SK-N-SH (cell line): ENCODE results near the gene NFE2L3. TPM values are rescaled to one million over a fixed set of nuclear protein-coding genes. Genes with fewer than 3 reads are reported as not detected.

Source experiments
- CTCF ChIA-PET: fragments of 300-600, 350-600 bp; formaldehyde crosslinking; extraction: SDS; loops from one replicate; lab custom pipeline; 2021; lab: Yijun Ruan, JAX
- POLR2A ChIA-PET: fragments of 350-600 bp; sonication (Branson Sonifier 250); formaldehyde crosslinking; extraction: SDS; loops from one replicate; lab custom pipeline; 2020; ENCODE audit warnings: antibody characterized with exemption, inconsistent platforms; lab: Yijun Ruan, JAX
- DNase-seq: peaks from one replicate; pipeline ENCODE4 v3.0.0; 2012
- H2AFZ ChIP-seq: fragments of 200-600 bp; sonication (generic); 2 replicates; pipeline ENCODE4 v1.8.1; 2016; ENCODE audit warnings: antibody characterized with exemption, mild to moderate bottlenecking, low read depth
- H3F3A ChIP-seq: fragments of 200-600 bp; sonication (generic); replicated peaks from 2 replicates; pipeline ENCODE3; 2016; ENCODE audit warnings: antibody characterized with exemption, mild to moderate bottlenecking; ENCODE audit not compliant: insufficient read depth
- H3K27ac ChIP-seq, 2 experiments: fragments of 200-500 bp in 1 of 2; fragments of 200-600 bp in 1 of 2; sonication (Bioruptor generic) in 1 of 2; sonication (generic), shearing (Covaris generic) in 1 of 2; 2 replicates each; pipeline versions ENCODE4 v1.5.1 to v1.6.1; 2014 to 2016; ENCODE audit warnings: low read depth in 2 of 2, inconsistent platforms in 1 of 2, low read length in 1 of 2, mild to moderate bottlenecking in 1 of 2, mixed read lengths in 1 of 2
- H3K27me3 ChIP-seq: fragments of 200-600 bp; sonication (generic), shearing (Covaris generic); 2 replicates; pipeline ENCODE4 v1.6.1; 2016; ENCODE audit warnings: mixed run types; ENCODE audit not compliant: insufficient read depth
- H3K36me3 ChIP-seq, 2 experiments: fragments of 200-500 bp in 1 of 2; fragments of 200-600 bp in 1 of 2; sonication (Bioruptor generic) in 1 of 2; sonication (generic) in 1 of 2; replicated peaks in 1 of 2; 2 replicates each; pipeline versions ENCODE3 to v1.5.1; 2014 to 2016; ENCODE audit warnings: low read length in 1 of 2, mild to moderate bottlenecking in 1 of 2; ENCODE audit not compliant: insufficient read depth in 2 of 2, control insufficient read depth in 1 of 2
- H3K4me1 ChIP-seq, 2 experiments: fragments of 200-500 bp in 1 of 2; fragments of 200-600 bp in 1 of 2; sonication (Bioruptor generic) in 1 of 2; sonication (generic), shearing (Covaris generic) in 1 of 2; 2 replicates each; pipeline versions ENCODE4 v1.5.1 to v1.6.1; 2014 to 2016; ENCODE audit warnings: low read depth in 1 of 2, low read length in 1 of 2, mixed run types in 1 of 2; ENCODE audit not compliant: insufficient read depth in 2 of 2, control insufficient read depth in 1 of 2
- H3K4me2 ChIP-seq: fragments of 200-600 bp; sonication (generic), shearing (Covaris generic); 2 replicates; pipeline ENCODE4 v1.6.1; 2017; ENCODE audit warnings: mixed run types
- H3K4me3 ChIP-seq, 2 experiments: fragments of 200-500 bp in 1 of 2; fragments of 200-600 bp in 1 of 2; sonication (Bioruptor generic) in 1 of 2; sonication (generic), shearing (Covaris generic) in 1 of 2; 2 replicates each; pipeline versions ENCODE4 v1.5.1 to v1.8.1; 2014 to 2016; ENCODE audit warnings: low read depth in 2 of 2, inconsistent platforms in 1 of 2, low read length in 1 of 2, mild to moderate bottlenecking in 1 of 2, mixed read lengths in 1 of 2, moderate library complexity in 1 of 2
- H3K79me2 ChIP-seq: fragments of 200-600 bp; sonication (generic); 2 replicates; pipeline ENCODE4 v1.8.1; 2017; ENCODE audit warnings: mild to moderate bottlenecking; ENCODE audit not compliant: insufficient read depth
- H3K9ac ChIP-seq: fragments of 200-600 bp; sonication (generic); 2 replicates; pipeline ENCODE4 v1.6.1; 2017; ENCODE audit warnings: mixed run types
- H3K9me2 ChIP-seq: fragments of 200-600 bp; sonication (generic); 2 replicates; pipeline ENCODE4 v1.6.1; 2017; ENCODE audit warnings: mixed run types
- H3K9me3 ChIP-seq: fragments of 200-600 bp; sonication (generic); 2 replicates; pipeline ENCODE4 v1.6.1; 2017; ENCODE audit warnings: mixed run types, mild to moderate bottlenecking, moderate library complexity
- H4K20me1 ChIP-seq: fragments of 200-600 bp; sonication (generic); 2 replicates; pipeline ENCODE4 v1.6.1; 2017; ENCODE audit warnings: mild to moderate bottlenecking, mixed run types; ENCODE audit not compliant: insufficient read depth
- CHD2 ChIP-seq: fragments of 150-350 bp; IDR thresholded peaks from 2 replicates; pipeline ENCODE4 v1.6.1; 2018; ENCODE audit warnings: low read length; ENCODE audit not compliant: partially characterized antibody
- EZH2phosphoT487 ChIP-seq: fragments of 200-600 bp; sonication (generic); IDR thresholded peaks from 2 replicates; pipeline ENCODE4 v1.6.1; 2017; ENCODE audit warnings: low read depth, mixed run types, mild to moderate bottlenecking, antibody characterized with exemption, moderate library complexity, borderline replicate concordance
- FOXJ3 ChIP-seq: sonication (generic); formaldehyde crosslinking; IDR thresholded peaks from 2 replicates; pipeline ENCODE4 v1.5.1; 2020; ENCODE audit warnings: mild to moderate bottlenecking, missing genetic modification reagents
- FOXM1 ChIP-seq: IDR thresholded peaks from 2 replicates; pipeline ENCODE4 v1.4.0; 2012; ENCODE audit warnings: low read depth, mild to moderate bottlenecking
- GATA2 ChIP-seq: sonication (generic); formaldehyde crosslinking; IDR thresholded peaks from 2 replicates; pipeline ENCODE4 v1.5.0; 2020; ENCODE audit warnings: mild to moderate bottlenecking, missing genetic modification reagents
- IRF3 ChIP-seq: fragments of 150-350 bp; IDR thresholded peaks from 2 replicates; pipeline ENCODE4 v1.6.1; 2016; ENCODE audit warnings: mild to moderate bottlenecking, low read depth, low read length
- JUND ChIP-seq: IDR thresholded peaks from 2 replicates; pipeline ENCODE4 v1.4.0; 2012
- MEF2A ChIP-seq: IDR thresholded peaks from 2 replicates; pipeline ENCODE4 v1.4.0; 2012; ENCODE audit warnings: low read depth, borderline replicate concordance
- MXI1 ChIP-seq: IDR thresholded peaks from 2 replicates; pipeline ENCODE4 v1.6.1; 2012; ENCODE audit warnings: mild to moderate bottlenecking, low read depth, low read length, improper control_type of control experiment
- NFIC ChIP-seq: IDR thresholded peaks from 2 replicates; pipeline ENCODE4 v1.4.0; 2012; ENCODE audit warnings: borderline replicate concordance
- NRF1 ChIP-seq: IDR thresholded peaks from 2 replicates; pipeline ENCODE4 v1.6.1; 2012; ENCODE audit warnings: low read depth, mild to moderate bottlenecking, low read length
- RAD21 ChIP-seq: IDR thresholded peaks from 2 replicates; pipeline ENCODE4 v1.6.1; 2012; ENCODE audit warnings: mild to moderate bottlenecking, low read length
- RFX5 ChIP-seq: IDR thresholded peaks from 2 replicates; pipeline ENCODE4 v1.6.1; 2012; ENCODE audit warnings: mild to moderate bottlenecking, improper control_type of control experiment, low read length
- SIN3A ChIP-seq: IDR thresholded peaks from 2 replicates; pipeline ENCODE4 v1.6.1; 2012; ENCODE audit warnings: low read depth, mild to moderate bottlenecking, low read length, moderate library complexity, borderline replicate concordance
- TCF12 ChIP-seq: IDR thresholded peaks from 2 replicates; pipeline ENCODE4 v1.4.0; 2012
- TEAD4 ChIP-seq: IDR thresholded peaks from 2 replicates; pipeline ENCODE4 v1.4.0; 2012; ENCODE audit warnings: mild to moderate bottlenecking, borderline replicate concordance; ENCODE audit not compliant: insufficient read depth
- WGBS: methylation state at CpG from one replicate; pipeline ENCODE4 v1.1.6; 2017; ENCODE audit warnings: low lambda C conversion rate; 5-methylcytosine and 5-hydroxymethylcytosine counted together
- polyA plus RNA-seq, 3 experiments: library from polyadenylated mRNA; depleted of rRNA; stranded (reverse); fragments of >200 nt; gene quantifications; 2 replicates each; pipeline ENCODE4 v1.2.3, GENCODE V29; 2012
- TF ChIP-seq, protein P1 (sequence below): fragments of 200-600 bp; sonication (generic); IDR thresholded peaks from 2 replicates; pipeline ENCODE4 v1.6.1; 2017; ENCODE audit warnings: antibody characterized with exemption, mild to moderate bottlenecking, moderate library complexity
- TF ChIP-seq, protein P2 (sequence below): IDR thresholded peaks from 2 replicates; pipeline ENCODE4 v1.4.0; 2012; ENCODE audit warnings: low read depth

NFE2L3 gene
- polyA plus RNA-seq, 1 of the 3 experiments (the other 2 are of a cell fraction): 36.1 TPM

DNA sequence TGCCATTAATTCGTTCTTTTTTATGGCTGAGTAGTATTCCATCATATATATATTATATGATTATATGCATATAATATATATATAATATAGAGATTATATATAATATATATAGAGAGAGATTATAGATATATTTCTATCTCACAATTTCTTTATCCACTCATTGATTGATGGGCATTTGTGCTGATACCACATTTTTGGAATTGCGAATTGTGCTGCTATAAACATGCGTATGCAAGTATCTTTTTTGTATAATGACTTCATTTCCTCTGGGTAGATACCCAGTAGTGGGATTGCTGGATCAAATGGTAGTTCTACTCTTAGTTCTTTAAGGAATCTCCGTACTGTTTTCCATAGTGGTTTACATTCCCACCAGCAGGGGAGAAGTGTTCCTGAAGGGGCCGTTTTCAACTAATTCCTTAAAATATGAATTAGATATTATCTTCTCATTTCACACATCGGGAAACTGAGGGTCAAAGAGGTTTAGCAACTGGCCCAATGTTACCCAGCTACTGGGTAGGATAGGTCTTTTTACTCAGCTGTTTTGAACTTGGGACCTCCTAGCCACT lies 16.5 kb downstream of the NFE2L3 start:
- POLR2A ChIA-PET: no interaction called here
- Histone ChIP-seq H3K9me3 (no peaks in the 10 kb centered on the region), H3F3A (peaks cover 5% of the 10 kb centered on the region), H3K27ac (no peak overlapping the region), H3K36me3 (peaks cover 0 to 6% of the 10 kb centered on the region in 2 experiments), H3K9me2 (no peaks in the 10 kb centered on the region), H3K9ac (no peak overlapping the region), H2AFZ (no peak overlapping the region), H3K79me2 (peaks cover 23% of the 10 kb centered on the region)
- TF ChIP-seq CHD2: no peak
- TF ChIP-seq, protein P1, sequence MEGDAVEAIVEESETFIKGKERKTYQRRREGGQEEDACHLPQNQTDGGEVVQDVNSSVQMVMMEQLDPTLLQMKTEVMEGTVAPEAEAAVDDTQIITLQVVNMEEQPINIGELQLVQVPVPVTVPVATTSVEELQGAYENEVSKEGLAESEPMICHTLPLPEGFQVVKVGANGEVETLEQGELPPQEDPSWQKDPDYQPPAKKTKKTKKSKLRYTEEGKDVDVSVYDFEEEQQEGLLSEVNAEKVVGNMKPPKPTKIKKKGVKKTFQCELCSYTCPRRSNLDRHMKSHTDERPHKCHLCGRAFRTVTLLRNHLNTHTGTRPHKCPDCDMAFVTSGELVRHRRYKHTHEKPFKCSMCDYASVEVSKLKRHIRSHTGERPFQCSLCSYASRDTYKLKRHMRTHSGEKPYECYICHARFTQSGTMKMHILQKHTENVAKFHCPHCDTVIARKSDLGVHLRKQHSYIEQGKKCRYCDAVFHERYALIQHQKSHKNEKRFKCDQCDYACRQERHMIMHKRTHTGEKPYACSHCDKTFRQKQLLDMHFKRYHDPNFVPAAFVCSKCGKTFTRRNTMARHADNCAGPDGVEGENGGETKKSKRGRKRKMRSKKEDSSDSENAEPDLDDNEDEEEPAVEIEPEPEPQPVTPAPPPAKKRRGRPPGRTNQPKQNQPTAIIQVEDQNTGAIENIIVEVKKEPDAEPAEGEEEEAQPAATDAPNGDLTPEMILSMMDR: peak; percentile 42; the same call in 1 of the 2 replicates
- TF ChIP-seq SIN3A: no peak
- no peak for TF ChIP-seq NFIC
- no peak for TF ChIP-seq NRF1
- no peak for TF ChIP-seq JUND
- TF ChIP-seq, all 33 proteins: peak for 1
- H4K20me1 ChIP-seq: no peaks in the 10 kb centered on the region
- no peaks in the 10 kb centered on the region for H3K27me3 ChIP-seq
- H3K4me3 ChIP-seq: no peak overlapping the region
- H3K4me1 ChIP-seq: peaks cover 0 to 3% of the 10 kb centered on the region in 2 experiments; a peak in 1 of 4 replicates
- WGBS: 91% methylated on average over 6 of the region's 6 CpGs
- CTCF ChIA-PET: no interaction called here
- H3K4me2 ChIP-seq: no peak overlapping the region
- no peak for DNase-seq

GRCh38 chr7:26169271-26169670 lies 17.3 kb downstream of the NFE2L3 start:
- H3K4me1 ChIP-seq: peaks cover 0 to 3% of the 10 kb centered on the region in 2 experiments; a peak in 1 of 4 replicates

More at GRCh38 chr7:26169271-26169670, 17.3 kb downstream of the NFE2L3 start:
- no peak overlapping the region for H3K4me2 ChIP-seq
- H3K36me3 ChIP-seq: peaks cover 0 to 6% of the 10 kb centered on the region in 2 experiments
- no peak overlapping the region for H3K4me3 ChIP-seq
- DNase-seq: no peak
- no peak overlapping the region for H3K9ac ChIP-seq
- POLR2A ChIA-PET: no interaction called here
- peaks cover 16% of the 10 kb centered on the region; the same call in 1 of the 2 replicates for H3K79me2 ChIP-seq
- no peaks in the 10 kb centered on the region for H3K27me3 ChIP-seq
- peaks cover 5% of the 10 kb centered on the region for H3F3A ChIP-seq
- H4K20me1 ChIP-seq: no peaks in the 10 kb centered on the region
- H3K9me2 ChIP-seq: no peaks in the 10 kb centered on the region
- H3K9me3 ChIP-seq: no peaks in the 10 kb centered on the region
- 60% methylated on average over 3 of the region's 3 CpGs for WGBS
- H3K27ac ChIP-seq: no peak overlapping the region
- CTCF ChIA-PET: interaction anchor here (1.2 to 1.7 kb wide), 2 partner anchors 30 to 80 kb away, joined by 3 read pairs; no protein-coding TSS in a partner anchor
- no peak for TF ChIP-seq FOXJ3
- no peak for TF ChIP-seq TEAD4
- TF ChIP-seq TCF12: no peak
- TF ChIP-seq RAD21: no peak
- no peak for TF ChIP-seq RFX5
- no peak for TF ChIP-seq IRF3
- no peak for TF ChIP-seq FOXM1
- no peak for TF ChIP-seq SIN3A
- TF ChIP-seq, protein P2, sequence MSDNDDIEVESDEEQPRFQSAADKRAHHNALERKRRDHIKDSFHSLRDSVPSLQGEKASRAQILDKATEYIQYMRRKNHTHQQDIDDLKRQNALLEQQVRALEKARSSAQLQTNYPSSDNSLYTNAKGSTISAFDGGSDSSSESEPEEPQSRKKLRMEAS: no peak
- TF ChIP-seq JUND: no peak
- no peak for TF ChIP-seq CHD2
- TF ChIP-seq MEF2A: no peak
- no peak for TF ChIP-seq EZH2phosphoT487
- no peak for TF ChIP-seq GATA2 (CRISPR knock-in tag)
- no peak for TF ChIP-seq MXI1
- TF ChIP-seq, protein P1: no peak
- TF ChIP-seq NRF1: no peak
- no peak overlapping the region for H2AFZ ChIP-seq
